ENCODE measurements around the gene ADIG.

Gene ADIG

GRCh38 chr20:38616457-38616856 lies 35.5 kb downstream of the ADIG start:
- no peaks in the 10 kb centered on the region for H3K79me2 ChIP-seq
- H3K27me3 ChIP-seq (ENCODE audit: control insufficient read depth, insufficient read depth, low read length) = no peaks in the 10 kb centered on the region
- H3K27ac ChIP-seq = no peak overlapping the region
- no peak overlapping the region for H2AFZ ChIP-seq
- no peaks in the 10 kb centered on the region for H3K9me3 ChIP-seq (ENCODE audit: control insufficient read depth, low read length)
- H3K36me3 ChIP-seq (ENCODE audit: control insufficient read depth, insufficient read depth, low read length) = no peaks in the 10 kb centered on the region
- no peak for TF ChIP-seq CTCF (IDR thresholded peaks at IDR 0.05)
- H3K4me1 ChIP-seq = no peaks in the 10 kb centered on the region
- H3K9ac ChIP-seq = no peak overlapping the region
- no peak overlapping the region for H3K4me3 ChIP-seq (ENCODE audit: low read depth, low read length)
- no peak overlapping the region for H3K4me2 ChIP-seq (ENCODE audit: low read length)

GRCh38 chr20:38617011-38617829 lies 36.2 kb downstream of the ADIG start:
- H3K4me2 ChIP-seq (ENCODE audit: low read length) = no peak overlapping the region
- TF ChIP-seq CTCF (IDR thresholded peaks at IDR 0.05) = no peak
- H3K36me3 ChIP-seq (ENCODE audit: control insufficient read depth, insufficient read depth, low read length) = no peaks in the 10 kb centered on the region
- no peak overlapping the region for H3K9ac ChIP-seq
- no peak overlapping the region for H3K27ac ChIP-seq
- no peak overlapping the region for H3K4me3 ChIP-seq (ENCODE audit: low read depth, low read length)
- H3K27me3 ChIP-seq (ENCODE audit: control insufficient read depth, insufficient read depth, low read length) = no peaks in the 10 kb centered on the region
- no peak overlapping the region for H2AFZ ChIP-seq
- no peaks in the 10 kb centered on the region for H3K4me1 ChIP-seq
- no peaks in the 10 kb centered on the region for H3K79me2 ChIP-seq
- no peaks in the 10 kb centered on the region for H3K9me3 ChIP-seq (ENCODE audit: control insufficient read depth, low read length)

- no peak overlapping the region for H3K4me3 ChIP-seq (ENCODE audit: low read depth, low read length)
- H3K9ac ChIP-seq = no peak overlapping the region
- no peak overlapping the region for H2AFZ ChIP-seq
- no peak for TF ChIP-seq CTCF (IDR thresholded peaks at IDR 0.05)
- H3K27me3 ChIP-seq (ENCODE audit: control insufficient read depth, insufficient read depth, low read length) = no peaks in the 10 kb centered on the region
- no peak overlapping the region for H3K4me2 ChIP-seq (ENCODE audit: low read length)
- H3K79me2 ChIP-seq = no peaks in the 10 kb centered on the region
- no peaks in the 10 kb centered on the region for H3K9me3 ChIP-seq (ENCODE audit: control insufficient read depth, low read length)
- H3K27ac ChIP-seq = no peak overlapping the region
- no peaks in the 10 kb centered on the region for H3K4me1 ChIP-seq
- no peaks in the 10 kb centered on the region for H3K36me3 ChIP-seq (ENCODE audit: control insufficient read depth, insufficient read depth, low read length)
These were observed 36.8 kb downstream of the ADIG start for GRCh38 chr20:38617830-38618196.

- H3K36me3 ChIP-seq (ENCODE audit: control insufficient read depth, insufficient read depth, low read length) = no peaks in the 10 kb centered on the region
- H3K9me3 ChIP-seq (ENCODE audit: control insufficient read depth, low read length) = no peaks in the 10 kb centered on the region
- no peak for TF ChIP-seq CTCF (IDR thresholded peaks at IDR 0.05)
- H3K27me3 ChIP-seq (ENCODE audit: control insufficient read depth, insufficient read depth, low read length) = no peaks in the 10 kb centered on the region
- no peaks in the 10 kb centered on the region for H3K79me2 ChIP-seq
- H3K4me1 ChIP-seq = no peaks in the 10 kb centered on the region
- no peak overlapping the region for H3K27ac ChIP-seq
- H3K9ac ChIP-seq = no peak overlapping the region
- H3K4me3 ChIP-seq (ENCODE audit: low read depth, low read length) = no peak overlapping the region
- no peak overlapping the region for H2AFZ ChIP-seq
- H3K4me2 ChIP-seq (ENCODE audit: low read length) = no peak overlapping the region
These were observed 39.4 kb downstream of the ADIG start for GRCh38 chr20:38620441-38620840.

GRCh38 chr20:38623061-38623460 lies 42.1 kb downstream of the ADIG start:
- TF ChIP-seq CTCF (IDR thresholded peaks at IDR 0.05) = no peak
- H3K4me2 ChIP-seq (ENCODE audit: low read length) = no peak overlapping the region
- H3K9ac ChIP-seq = no peak overlapping the region
- H3K9me3 ChIP-seq (ENCODE audit: control insufficient read depth, low read length) = no peaks in the 10 kb centered on the region
- no peak overlapping the region for H2AFZ ChIP-seq
- no peaks in the 10 kb centered on the region for H3K36me3 ChIP-seq (ENCODE audit: control insufficient read depth, insufficient read depth, low read length)
- H3K27me3 ChIP-seq (ENCODE audit: control insufficient read depth, insufficient read depth, low read length) = no peaks in the 10 kb centered on the region
- no peak overlapping the region for H3K4me3 ChIP-seq (ENCODE audit: low read depth, low read length)
- no peaks in the 10 kb centered on the region for H3K4me1 ChIP-seq
- no peak overlapping the region for H3K27ac ChIP-seq
- H3K79me2 ChIP-seq = no peaks in the 10 kb centered on the region

All from parathyroid adenoma (tissue), 2 donors.